Measurements from ENCODE around the gene ZWILCH. TPM values are rescaled to one million over a fixed set of nuclear protein-coding genes. Genes with fewer than 3 reads are reported as not detected.

Gene ZWILCH
- total and polyA plus RNA-seq, 4 donors, result 3.2 to 9.9 (median 6.1) TPM

GRCh38 chr15:66567897-66568296 lies 62.8 kb downstream of the ZWILCH start:
- WGBS, 2 donors, result 94 to 97% methylated on average over 7 of the region's 7 CpGs
- H3K9ac ChIP-seq (ENCODE audit: insufficient read depth in 1 of 2, low read length in 2 of 2), result no peak overlapping the region
- peaks cover 0 to 4% (median 0%) of the 10 kb centered on the region in 5 donors for H3K4me1 ChIP-seq (ENCODE audit: control insufficient read depth in 5 of 5, insufficient read depth in 5 of 5, low read length in 5 of 5)
- H3K9me3 ChIP-seq (ENCODE audit: control insufficient read depth in 4 of 4, insufficient read depth in 3 of 4, low read length in 3 of 4), result no peaks in the 10 kb centered on the region
- ATAC-seq (ENCODE audit: insufficient read depth, low FRiP score), result no peak
- no peak for DNase-seq
- H3K36me3 ChIP-seq (ENCODE audit: control insufficient read depth in 4 of 4, insufficient read depth in 4 of 4, low read length in 4 of 4), result no peaks in the 10 kb centered on the region
- no peaks in the 10 kb centered on the region for H3K27me3 ChIP-seq (ENCODE audit: control insufficient read depth in 3 of 3, insufficient read depth in 3 of 3, low read length in 2 of 3)
- H3K27ac ChIP-seq (ENCODE audit: low read depth in 1 of 2, low read length in 1 of 2), result no peak overlapping the region
- no peak overlapping the region for H3K4me3 ChIP-seq
- no peak for TF ChIP-seq CTCF (IDR thresholded peaks at IDR 0.05; ENCODE audit: control extremely low read depth, extremely low read depth)

- no peak for TF ChIP-seq CTCF (IDR thresholded peaks at IDR 0.05; ENCODE audit: control extremely low read depth, extremely low read depth)
- 84 to 86% methylated on average over 9 of the region's 9 CpGs for WGBS, 2 donors
- no peak overlapping the region for H3K27ac ChIP-seq (ENCODE audit: low read depth in 1 of 2, low read length in 1 of 2)
- no peak for DNase-seq
- no peak overlapping the region for H3K4me3 ChIP-seq
- peaks cover 0 to 9% (median 0%) of the 10 kb centered on the region in 5 donors for H3K4me1 ChIP-seq (ENCODE audit: control insufficient read depth in 5 of 5, insufficient read depth in 5 of 5, low read length in 5 of 5)
- no peak for ATAC-seq (ENCODE audit: insufficient read depth, low FRiP score)
- H3K9me3 ChIP-seq (ENCODE audit: control insufficient read depth in 4 of 4, insufficient read depth in 3 of 4, low read length in 3 of 4), result no peaks in the 10 kb centered on the region
- H3K9ac ChIP-seq (ENCODE audit: insufficient read depth in 1 of 2, low read length in 2 of 2), result no peak overlapping the region
- no peaks in the 10 kb centered on the region for H3K36me3 ChIP-seq (ENCODE audit: control insufficient read depth in 4 of 4, insufficient read depth in 4 of 4, low read length in 4 of 4)
- no peaks in the 10 kb centered on the region for H3K27me3 ChIP-seq (ENCODE audit: control insufficient read depth in 3 of 3, insufficient read depth in 3 of 3, low read length in 2 of 3)
These were observed 64.5 kb downstream of the ZWILCH start for GRCh38 chr15:66569461-66570137.

GRCh38 chr15:66570327-66570726 lies 65.2 kb downstream of the ZWILCH start:
- Histone ChIP-seq H3K4me3 (no peak overlapping the region), H3K9me3 (ENCODE audit: control insufficient read depth in 4 of 4, insufficient read depth in 3 of 4, low read length in 3 of 4) (no peaks in the 10 kb centered on the region), H3K4me1 (ENCODE audit: control insufficient read depth in 5 of 5, insufficient read depth in 5 of 5, low read length in 5 of 5) (peaks cover 0 to 9% (median 0%) of the 10 kb centered on the region in 5 donors), H3K9ac (ENCODE audit: insufficient read depth in 1 of 2, low read length in 2 of 2) (no peak overlapping the region), H3K27me3 (ENCODE audit: control insufficient read depth in 3 of 3, insufficient read depth in 3 of 3, low read length in 2 of 3) (no peaks in the 10 kb centered on the region), H3K27ac (ENCODE audit: low read depth in 1 of 2, low read length in 1 of 2) (no peak overlapping the region), H3K36me3 (ENCODE audit: control insufficient read depth in 4 of 4, insufficient read depth in 4 of 4, low read length in 4 of 4) (no peaks in the 10 kb centered on the region)
- TF ChIP-seq CTCF (IDR thresholded peaks at IDR 0.05; ENCODE audit: control extremely low read depth, extremely low read depth), result no peak
- no peak for DNase-seq
- 87 to 95% methylated on average over 3 of the region's 3 CpGs for WGBS, 2 donors
- no peak for ATAC-seq (ENCODE audit: insufficient read depth, low FRiP score)
